IMR-90 (cell line): ENCODE measurements around the gene EDEM3. TPM values are rescaled to one million over a fixed set of nuclear protein-coding genes. Genes with fewer than 3 reads are reported as not detected.

Source experiments
- ATAC-seq: fragments of 200-7000 bp; cut with Tn5 transposase; 2 replicates; pipeline ENCODE4 v1.9.1; 2020; ENCODE audit warnings: low read depth, mild to moderate bottlenecking, moderate library complexity
- BruUV-seq: library from RNA; stranded (reverse); fragments of 400-500 nt; replicated peaks from 2 replicates; lab custom pipeline; 2021; lab: Mats Ljungman, UMichigan
- CTCF ChIA-PET: fragments of 300-600 bp; formaldehyde crosslinking; extraction: SDS; loops from one replicate; lab custom pipeline; 2021; ENCODE audit warnings: antibody characterized with exemption; lab: Yijun Ruan, JAX
- POLR2A ChIA-PET: fragments of 300-600 bp; sonication (Branson Sonifier 250); formaldehyde crosslinking; loops from one replicate; lab custom pipeline; 2022; ENCODE audit warnings: antibody characterized with exemption; ENCODE audit not compliant: unreplicated experiment; lab: Charles Lee
- DNase-seq: peaks from one replicate; pipeline ENCODE4 v3.0.0; 2013
- H2AFZ ChIP-seq: replicated peaks from 2 replicates; pipeline ENCODE3; 2013; ENCODE audit warnings: low read length, mild to moderate bottlenecking; ENCODE audit not compliant: poor library complexity
- H2AK5ac ChIP-seq: 2 replicates; pipeline ENCODE4 v1.6.1; 2013; ENCODE audit warnings: low read depth, low read length, inconsistent platforms
- H2AK9ac ChIP-seq: replicated peaks from 2 replicates; pipeline ENCODE3; 2013; ENCODE audit warnings: mild to moderate bottlenecking, low read depth, low read length, moderate library complexity; ENCODE audit not compliant: poor library complexity
- H2BK120ac ChIP-seq: 2 replicates; pipeline ENCODE4 v1.6.1; 2013; ENCODE audit warnings: low read depth, low read length, inconsistent platforms
- H2BK15ac ChIP-seq: 3 replicates; pipeline ENCODE4 v1.6.1; 2013; ENCODE audit warnings: low read depth, low read length, inconsistent platforms
- H2BK20ac ChIP-seq: 2 replicates; pipeline ENCODE4 v1.6.1; 2013; ENCODE audit warnings: low read depth, mild to moderate bottlenecking, inconsistent platforms, low read length, moderate library complexity
- H2BK5ac ChIP-seq: 2 replicates; pipeline ENCODE4 v1.6.1; 2013; ENCODE audit warnings: mild to moderate bottlenecking, low read depth, low read length, inconsistent platforms; ENCODE audit not compliant: poor library complexity, severe bottlenecking
- H3K14ac ChIP-seq: replicated peaks from 2 replicates; pipeline ENCODE4 v1.6.1; 2013; ENCODE audit warnings: low read depth, low read length, inconsistent platforms
- H3K18ac ChIP-seq: 2 replicates; pipeline ENCODE4 v1.6.1; 2013; ENCODE audit warnings: low read depth, low read length, control low read depth
- H3K23ac ChIP-seq: 2 replicates; pipeline ENCODE4 v1.6.1; 2013; ENCODE audit warnings: low read depth, low read length, inconsistent platforms
- H3K27ac ChIP-seq: 2 replicates; pipeline ENCODE4 v1.5.1; 2013; ENCODE audit warnings: mild to moderate bottlenecking, control low read depth, low read length; ENCODE audit not compliant: insufficient read depth
- H3K27me3 ChIP-seq: 2 replicates; pipeline ENCODE4 v1.6.1; 2013; ENCODE audit warnings: low read length; ENCODE audit not compliant: control insufficient read depth, insufficient read depth
- H3K36me3 ChIP-seq: 2 replicates; pipeline ENCODE4 v1.6.1; 2013; ENCODE audit warnings: low read length, mixed read lengths; ENCODE audit not compliant: control insufficient read depth, insufficient read depth
- H3K4ac ChIP-seq: 2 replicates; pipeline ENCODE4 v1.6.1; 2013; ENCODE audit warnings: low read depth, low read length, inconsistent platforms
- H3K4me1 ChIP-seq: 2 replicates; pipeline ENCODE4 v1.6.1; 2013; ENCODE audit warnings: low read length, mixed read lengths; ENCODE audit not compliant: control insufficient read depth, insufficient read depth
- H3K4me2 ChIP-seq: 2 replicates; pipeline ENCODE4 v1.6.1; 2013; ENCODE audit warnings: low read depth, mild to moderate bottlenecking, control low read depth, low read length, moderate library complexity
- H3K4me3 ChIP-seq: 2 replicates; pipeline ENCODE4 v1.5.1; 2013; ENCODE audit warnings: low read depth, mild to moderate bottlenecking, control low read depth, low read length, moderate library complexity; ENCODE audit not compliant: insufficient read depth
- H3K56ac ChIP-seq: 2 replicates; pipeline ENCODE4 v1.6.1; 2013; ENCODE audit warnings: low read length, inconsistent platforms; ENCODE audit not compliant: insufficient read depth; ENCODE audit errors: extremely low read depth
- H3K79me1 ChIP-seq, 2 experiments: 2 replicates each; pipeline ENCODE4 v1.6.1; 2013; ENCODE audit warnings: low read length in 2 of 2, inconsistent platforms in 1 of 2, low read depth in 1 of 2
- H3K9ac ChIP-seq: 2 replicates; pipeline ENCODE4 v1.6.1; 2013; ENCODE audit warnings: low read depth, low read length, control low read depth
- H3K9me1 ChIP-seq: 2 replicates; pipeline ENCODE4 v1.6.1; 2013; ENCODE audit warnings: low read length, inconsistent platforms; ENCODE audit not compliant: insufficient read depth
- H3K9me3 ChIP-seq: 2 replicates; pipeline ENCODE4 v1.6.1; 2013; ENCODE audit warnings: low read length; ENCODE audit not compliant: control insufficient read depth, insufficient read depth
- H4K20me1 ChIP-seq: 2 replicates; pipeline ENCODE4 v1.6.1; 2013; ENCODE audit warnings: low read length, inconsistent platforms; ENCODE audit not compliant: insufficient read depth
- H4K5ac ChIP-seq: 2 replicates; pipeline ENCODE4 v1.6.1; 2013; ENCODE audit warnings: mild to moderate bottlenecking, low read depth, low read length, control low read depth
- H4K8ac ChIP-seq, 2 experiments: 2 replicates each; pipeline ENCODE4 v1.6.1; 2013; ENCODE audit warnings: low read depth in 2 of 2, low read length in 2 of 2, control low read depth in 1 of 2, inconsistent platforms in 1 of 2
- H4K91ac ChIP-seq: 2 replicates; pipeline ENCODE4 v1.6.1; 2013; ENCODE audit warnings: low read depth, low read length, inconsistent platforms; ENCODE audit not compliant: insufficient read depth
- BHLHE40 ChIP-seq: fragments of 150-350 bp; IDR thresholded peaks from 2 replicates; pipeline ENCODE4 v1.6.1; 2016; ENCODE audit warnings: mild to moderate bottlenecking, low read depth, low read length
- CEBPB ChIP-seq: IDR thresholded peaks from 2 replicates; pipeline ENCODE4 v1.6.1; 2012; ENCODE audit warnings: low read depth, low read length, improper control_type of control experiment
- CHD1 ChIP-seq: IDR thresholded peaks from 2 replicates; pipeline ENCODE4 v1.6.1; 2012; ENCODE audit warnings: low read depth, low read length, improper control_type of control experiment
- CTCF ChIP-seq: conservative IDR thresholded peaks from 2 replicates; pipeline ENCODE4 v1.5.1; 2012; ENCODE audit warnings: mild to moderate bottlenecking, low read depth, low read length, improper control_type of control experiment
- ELK1 ChIP-seq: fragments of 150-350 bp; IDR thresholded peaks from 2 replicates; pipeline ENCODE4 v1.6.1; 2016; ENCODE audit warnings: low read depth, mild to moderate bottlenecking, low read length, moderate library complexity, borderline replicate concordance
- MAFK ChIP-seq: IDR thresholded peaks from 2 replicates; pipeline ENCODE4 v1.6.1; 2012; ENCODE audit warnings: low read depth, low read length, improper control_type of control experiment
- MAZ ChIP-seq: IDR thresholded peaks from 2 replicates; pipeline ENCODE4 v1.6.1; 2012; ENCODE audit warnings: low read depth, mild to moderate bottlenecking, low read length, improper control_type of control experiment, moderate library complexity, borderline replicate concordance
- MXI1 ChIP-seq: IDR thresholded peaks from 2 replicates; pipeline ENCODE4 v1.6.1; 2012; ENCODE audit warnings: low read depth, mild to moderate bottlenecking, low read length, moderate library complexity, borderline replicate concordance
- NFE2L2 ChIP-seq: fragments of 150-350 bp; IDR thresholded peaks from 2 replicates; pipeline ENCODE4 v1.6.1; 2016; ENCODE audit warnings: low read depth, mild to moderate bottlenecking, low read length
- POLR2A ChIP-seq: IDR thresholded peaks from 2 replicates; pipeline ENCODE4 v1.6.1; 2012; ENCODE audit warnings: mild to moderate bottlenecking, low read depth, low read length
- RAD21 ChIP-seq: IDR thresholded peaks from 2 replicates; pipeline ENCODE4 v1.6.1; 2012; ENCODE audit warnings: low read length, improper control_type of control experiment
- RCOR1 ChIP-seq: IDR thresholded peaks from 2 replicates; pipeline ENCODE4 v1.6.1; 2012; ENCODE audit warnings: mild to moderate bottlenecking, low read length, improper control_type of control experiment; ENCODE audit not compliant: insufficient replicate concordance
- RFX5 ChIP-seq: IDR thresholded peaks from 2 replicates; pipeline ENCODE4 v1.8.0; 2012; ENCODE audit warnings: low read depth, mild to moderate bottlenecking, low read length, moderate library complexity
- SMC3 ChIP-seq: fragments of 150-350 bp; IDR thresholded peaks from 2 replicates; pipeline ENCODE4 v1.6.1; 2016; ENCODE audit warnings: low read depth, mild to moderate bottlenecking, antibody characterized with exemption, low read length, moderate library complexity
- WGBS, 2 experiments: methylation state at CpG; one replicate each; pipeline versions ENCODE4 v1.1.5 to v1.1.7; 2013; ENCODE audit warnings: missing lambda C conversion rate in 2 of 2; ENCODE audit not compliant: insufficient read length in 1 of 2; ENCODE audit errors: extremely low coverage in 2 of 2; 5-methylcytosine and 5-hydroxymethylcytosine counted together
- dilution Hi-C: fragments of 300-500 bp; cut with HindIII; formaldehyde crosslinking; loops from one replicate; pipeline ENCODE4 v1.14.3; 2018; ENCODE audit warnings: low sequenced_read_pairs; ENCODE audit not compliant: unreplicated experiment
- in situ Hi-C: fragments of 300-500 bp; cut with MboI; formaldehyde crosslinking; loops from 3 replicates; pipeline ENCODE4 v1.14.3; 2019; ENCODE audit warnings: low sequenced_read_pairs, inconsistent platforms, mixed read lengths
- intact Hi-C: fragments of 100-400 bp; cut with micrococcal nuclease; formaldehyde crosslinking; loops from 2 replicates; pipeline ENCODE4 v1.10.0; 2022
- polyA plus RNA-seq, 3 experiments: library from polyadenylated mRNA; depleted of rRNA; stranded (reverse); fragments of >200 nt; gene quantifications; 2 replicates each; pipeline ENCODE4 v1.2.3, GENCODE V29; 2012; ENCODE audit warnings: low replicate concordance in 1 of 3
- total RNA-seq: library from RNA; depleted of rRNA; stranded (reverse); fragments of >200 nt; gene quantifications from 2 replicates; pipeline ENCODE4 v1.2.3, GENCODE V29; 2012

EDEM3 gene
- total and polyA plus RNA-seq, 2 of the 4 experiments (the other 2 are of a cell fraction) = 17.5 to 29.9 TPM

- no TSS peak for BruUV-seq
- H4K5ac ChIP-seq = no peak overlapping the region
- no peak overlapping the region for H4K8ac ChIP-seq
- no CpG with 5 or more reads among the region's 1 CpG for WGBS, 2 experiments
- H2AK5ac ChIP-seq = no peak overlapping the region
- no peak overlapping the region for H2AK9ac ChIP-seq
- dilution Hi-C loops = no loop called here
- no peak overlapping the region for H3K56ac ChIP-seq
- no peak overlapping the region for H2BK20ac ChIP-seq
- H2BK15ac ChIP-seq = no peak overlapping the region
- no peak overlapping the region for H2BK120ac ChIP-seq
- H3K4me2 ChIP-seq = no peak overlapping the region
- in situ Hi-C loops = no loop called here
- no peak overlapping the region for H3K4ac ChIP-seq
- H3K23ac ChIP-seq = no peak overlapping the region
- no peak overlapping the region for H3K4me3 ChIP-seq
- ATAC-seq (no peak), DNase-seq (no peak)
- H3K4me1 ChIP-seq = no peaks in the 10 kb centered on the region
- 0 out of 2 replicates have a peak, but pooled peaks cover 4% of the 10 kb centered on the region for H3K36me3 ChIP-seq
- H4K91ac ChIP-seq = no peak overlapping the region
- H3K9me3 ChIP-seq = no peaks in the 10 kb centered on the region
- peaks cover 3 to 24% of the 10 kb centered on the region in 2 experiments; a peak in 3 of 4 replicates for H3K79me1 ChIP-seq
- ChIA-PET CTCF (no interaction called here), POLR2A (no interaction called here)
- H3K27me3 ChIP-seq = no peaks in the 10 kb centered on the region
- no peak overlapping the region for H3K27ac ChIP-seq
- intact Hi-C loops = no loop called here
- TF ChIP-seq POLR2A (no peak), MAZ (no peak), ELK1 (no peak), CEBPB (no peak), BHLHE40 (no peak), NFE2L2 (no peak), CHD1 (no peak), MXI1 (no peak), RAD21 (no peak), SMC3 (no peak), RFX5 (no peak), RCOR1 (no peak), MAFK (no peak), CTCF (no peak)
- H2BK5ac ChIP-seq = no peak overlapping the region
- H3K9me1 ChIP-seq = peaks cover 2% of the 10 kb centered on the region; the same call in 1 of the 2 replicates
- H3K14ac ChIP-seq = no peak overlapping the region
- H2AFZ ChIP-seq = no peak overlapping the region
- no peak overlapping the region for H3K9ac ChIP-seq
- H4K20me1 ChIP-seq = no peaks in the 10 kb centered on the region
- no peak overlapping the region for H3K18ac ChIP-seq
These were observed 15.6 kb downstream of the EDEM3 start for GRCh38 chr1:184739070-184739469.
